GM12878 (cell line): ENCODE results near the gene TIMP2. TPM values are rescaled to one million over a fixed set of nuclear protein-coding genes. Genes with fewer than 3 reads are reported as not detected.

ENCODE experiments used
- ATAC-seq: fragments of 200-7000 bp; cut with Tn5 transposase; 3 replicates; pipeline ENCODE4 v1.9.1; 2020; ENCODE audit warnings: mild to moderate bottlenecking, moderate library complexity
- BruUV-seq: library from RNA; stranded (reverse); fragments of 400-500 nt; replicated peaks from 2 replicates; lab custom pipeline; 2021; lab: Mats Ljungman, UMichigan
- CTCF ChIA-PET: fragments of 300-600 bp; sonication (Branson Sonifier 250); formaldehyde crosslinking; extraction: SDS; loops from one replicate; lab custom pipeline; 2021; ENCODE audit warnings: inconsistent platforms; lab: Yijun Ruan, JAX
- POLR2A ChIA-PET: fragments of 350-600 bp; formaldehyde crosslinking; extraction: SDS; loops from one replicate; lab custom pipeline; 2021; ENCODE audit warnings: inconsistent platforms; lab: Charles Lee
- RAD21 ChIA-PET: fragments of 300-600 bp; sonication (Branson Sonifier 250); formaldehyde crosslinking; loops from one replicate; lab custom pipeline; 2023; ENCODE audit warnings: antibody characterized with exemption; ENCODE audit not compliant: unreplicated experiment; lab: Charles Lee
- SMC1A ChIA-PET: fragments of 300-600 bp; sonication (Branson Sonifier 250); formaldehyde crosslinking; loops from one replicate; lab custom pipeline; 2023; ENCODE audit not compliant: unreplicated experiment, uncharacterized antibody; lab: Charles Lee
- DNase-seq: peaks from one replicate; pipeline ENCODE4 v3.0.0-alpha.2; 2011; ENCODE audit warnings: low read depth, low spot score
- FAIRE-seq: peaks from 3 replicates; lab custom pipeline; 2011; peaks lifted over from hg19 to GRCh38; lab: Jason Lieb, UNC
- H2AFZ ChIP-seq: 2 replicates; pipeline ENCODE4 v1.6.0; 2011; ENCODE audit warnings: low read depth, low read length, control low read depth; ENCODE audit not compliant: control insufficient read depth
- H3K27ac ChIP-seq: 2 replicates; pipeline ENCODE4 v1.5.1; 2011; ENCODE audit warnings: control low read depth; ENCODE audit not compliant: control insufficient read depth, insufficient read depth
- H3K27me3 ChIP-seq, 2 experiments: replicated peaks in 1 of 2; 2 replicates each; pipeline versions ENCODE4 v1.6.0 to v1.6.1; 2011; ENCODE audit warnings: low read length in 1 of 2; ENCODE audit not compliant: control insufficient read depth in 2 of 2, insufficient read depth in 2 of 2
- H3K36me3 ChIP-seq, 2 experiments: 2 replicates each; pipeline ENCODE4 v1.5.1; 2011; ENCODE audit warnings: low read length in 1 of 2; ENCODE audit not compliant: control insufficient read depth in 2 of 2, insufficient read depth in 2 of 2
- H3K4me1 ChIP-seq: 2 replicates; pipeline ENCODE4 v1.6.1; 2011; ENCODE audit warnings: mild to moderate bottlenecking, low read length, moderate library complexity, mixed read lengths; ENCODE audit not compliant: control insufficient read depth, insufficient read depth
- H3K4me2 ChIP-seq: 2 replicates; pipeline ENCODE4 v1.6.0; 2011; ENCODE audit warnings: control low read depth; ENCODE audit not compliant: control insufficient read depth, insufficient read depth
- H3K4me3 ChIP-seq: fragments of 200-600 bp; sonication (generic); 2 replicates; pipeline ENCODE4 v1.5.1; 2016
- H3K79me2 ChIP-seq: 2 replicates; pipeline ENCODE4 v1.6.0; 2011; ENCODE audit warnings: low read length; ENCODE audit not compliant: control insufficient read depth, insufficient read depth
- H3K9ac ChIP-seq: 2 replicates; pipeline ENCODE4 v1.8.0; 2011; ENCODE audit warnings: low read length, control low read depth, mixed read lengths; ENCODE audit not compliant: control insufficient read depth, insufficient read depth
- H3K9me3 ChIP-seq: replicated peaks from 3 replicates; pipeline ENCODE4 v1.5.1; 2011; ENCODE audit warnings: mild to moderate bottlenecking, low read length; ENCODE audit not compliant: control insufficient read depth, insufficient read depth
- H4K20me1 ChIP-seq: 2 replicates; pipeline ENCODE4 v1.6.0; 2011; ENCODE audit not compliant: control insufficient read depth, insufficient read depth
- BCLAF1 ChIP-seq: fragments of 450-650 bp; IDR thresholded peaks from 2 replicates; pipeline ENCODE4 v1.6.1; 2017; ENCODE audit warnings: antibody characterized with exemption, mild to moderate bottlenecking, moderate library complexity
- JUND ChIP-seq: IDR thresholded peaks from 2 replicates; pipeline ENCODE4 v1.6.1; 2012; ENCODE audit warnings: low read depth, mild to moderate bottlenecking, low read length, improper control_type of control experiment, moderate library complexity
- POLR2AphosphoS2 ChIP-seq: IDR thresholded peaks from 2 replicates; pipeline ENCODE4 v1.6.1; 2011; ENCODE audit warnings: low read depth, mild to moderate bottlenecking, low read length, improper control_type of control experiment, moderate library complexity
- RB1 ChIP-seq: fragments of 450-650 bp; formaldehyde crosslinking; IDR thresholded peaks from 2 replicates; pipeline ENCODE4 v1.6.1; 2017; ENCODE audit warnings: mild to moderate bottlenecking, borderline replicate concordance
- TCF3 ChIP-seq: IDR thresholded peaks from 2 replicates; pipeline ENCODE4 v1.6.1; 2012; ENCODE audit warnings: low read depth, mild to moderate bottlenecking, low read length, borderline replicate concordance; ENCODE audit not compliant: insufficient read depth
- ZNF24 ChIP-seq: fragments of 450-650 bp; IDR thresholded peaks from 2 replicates; pipeline ENCODE4 v1.6.1; 2017; ENCODE audit warnings: antibody characterized with exemption, mild to moderate bottlenecking
- WGBS: methylation state at CpG from one replicate; pipeline ENCODE4 v1.1.6; 2016; ENCODE audit warnings: low lambda C conversion rate; ENCODE audit not compliant: insufficient replicate concordance, insufficient coverage; ENCODE audit errors: missing lambda C conversion rate; 5-methylcytosine and 5-hydroxymethylcytosine counted together
- in situ Hi-C: fragments of 300-500 bp; cut with MboI; formaldehyde crosslinking; loops from 9 replicates; pipeline ENCODE4 v1.14.3; 2018; ENCODE audit warnings: mixed read lengths
- intact Hi-C: fragments of 100-400 bp; cut with micrococcal nuclease; formaldehyde crosslinking; loops from one replicate; pipeline ENCODE4 v1.14.2; 2022; ENCODE audit not compliant: unreplicated experiment
- polyA plus RNA-seq, 11 experiments: library from polyadenylated mRNA; depleted of rRNA in 4 of 11; unstranded in 6 of 11; stranded (reverse) in 5 of 11; fragments of >200 nt; fragmentation: Nextera tagmentation in 4 of 11; fragmentation: Illumina TruSeq in 1 of 11; extraction: Ambion mirVana in 4 of 11; extraction: Trizol in 1 of 11; gene quantifications; 1 replicate in 1 of 11; 2 replicates in 10 of 11; pipeline versions ENCODE4 v1.2.1 to v1.2.3, GENCODE V29; 2011 to 2016; ENCODE audit warnings: inconsistent platforms in 2 of 11, missing spikeins in 2 of 11, low read depth in 1 of 11
- total RNA-seq, 4 experiments: library from RNA; depleted of rRNA in 3 of 4; stranded (reverse); fragments of >200 nt in 3 of 4; fragmentation: Illumina TruSeq in 1 of 4; extraction: Trizol in 1 of 4; gene quantifications; 2 replicates each; pipeline versions ENCODE4 v1.2.1 to v1.2.3, GENCODE V29; 2013 to 2021
- TF ChIP-seq, protein P1 (sequence below): fragments of 450-650 bp; IDR thresholded peaks from 2 replicates; pipeline ENCODE4 v1.6.1; 2017; ENCODE audit warnings: mild to moderate bottlenecking, low read depth, inconsistent platforms; ENCODE audit not compliant: poor library complexity, severe bottlenecking

Gene TIMP2
- total and polyA plus RNA-seq, 10 of the 15 experiments (the other 5 are each of a cell fraction or from before 2014, with no cell fraction given) = 0.03 to 0.41 (median 0.04) TPM; not detected in 7

DNA sequence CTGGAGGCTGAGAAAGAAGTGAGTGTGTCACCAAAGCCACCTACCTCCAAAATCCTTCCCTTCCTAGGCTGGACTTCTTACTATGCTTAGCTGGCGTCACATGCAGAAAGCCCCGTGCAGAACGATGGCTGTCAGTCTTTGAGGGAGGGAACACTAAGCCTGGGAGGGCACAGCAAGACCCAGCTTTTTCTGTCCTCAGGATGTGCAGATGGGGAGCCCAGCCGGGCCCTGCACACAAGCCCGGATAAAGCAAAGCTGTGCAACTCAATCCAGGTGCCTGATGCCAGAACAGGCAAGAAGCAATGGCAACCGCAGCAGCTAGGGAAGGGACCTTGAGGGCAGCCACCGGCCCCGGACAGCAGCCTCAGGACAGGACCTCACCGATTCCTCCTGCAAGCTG lies 70.7 kb downstream of the TIMP2 start (continued):
- TF ChIP-seq BCLAF1 = no peak
- no peak for TF ChIP-seq JUND
- no peak for TF ChIP-seq RB1
- TF ChIP-seq, protein P1, sequence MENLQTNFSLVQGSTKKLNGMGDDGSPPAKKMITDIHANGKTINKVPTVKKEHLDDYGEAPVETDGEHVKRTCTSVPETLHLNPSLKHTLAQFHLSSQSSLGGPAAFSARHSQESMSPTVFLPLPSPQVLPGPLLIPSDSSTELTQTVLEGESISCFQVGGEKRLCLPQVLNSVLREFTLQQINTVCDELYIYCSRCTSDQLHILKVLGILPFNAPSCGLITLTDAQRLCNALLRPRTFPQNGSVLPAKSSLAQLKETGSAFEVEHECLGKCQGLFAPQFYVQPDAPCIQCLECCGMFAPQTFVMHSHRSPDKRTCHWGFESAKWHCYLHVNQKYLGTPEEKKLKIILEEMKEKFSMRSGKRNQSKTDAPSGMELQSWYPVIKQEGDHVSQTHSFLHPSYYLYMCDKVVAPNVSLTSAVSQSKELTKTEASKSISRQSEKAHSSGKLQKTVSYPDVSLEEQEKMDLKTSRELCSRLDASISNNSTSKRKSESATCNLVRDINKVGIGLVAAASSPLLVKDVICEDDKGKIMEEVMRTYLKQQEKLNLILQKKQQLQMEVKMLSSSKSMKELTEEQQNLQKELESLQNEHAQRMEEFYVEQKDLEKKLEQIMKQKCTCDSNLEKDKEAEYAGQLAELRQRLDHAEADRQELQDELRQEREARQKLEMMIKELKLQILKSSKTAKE = no peak

DNA sequence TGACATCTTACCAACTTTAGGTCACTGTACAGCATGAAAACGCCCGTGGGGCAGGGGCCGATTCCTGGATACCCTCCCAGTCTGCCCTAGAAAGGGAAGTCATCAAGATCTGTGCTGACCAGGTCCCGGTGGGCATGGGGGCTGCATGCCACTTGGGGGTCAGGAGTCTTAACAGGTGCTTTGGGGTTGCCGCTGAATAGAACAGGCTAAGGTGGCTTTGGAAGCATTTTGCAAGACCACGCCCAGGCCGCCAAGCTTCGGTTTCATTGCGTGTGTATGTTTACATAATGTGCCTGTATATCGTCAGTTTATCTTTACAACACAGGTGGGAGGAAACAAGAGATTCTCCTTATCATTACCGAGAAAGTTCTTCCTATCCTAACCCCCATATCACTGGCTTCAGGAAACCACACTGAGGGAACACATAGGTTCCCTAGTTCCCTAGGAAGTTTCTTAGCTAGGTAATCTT lies 71.2 kb downstream of the TIMP2 start:
- Histone ChIP-seq H3K4me3 (no peak overlapping the region), H3K36me3 (no peaks in the 10 kb centered on the region), H3K4me2 (no peak overlapping the region), H3K4me1 (no peaks in the 10 kb centered on the region), H3K9ac (no peak overlapping the region), H3K9me3 (no peaks in the 10 kb centered on the region), H2AFZ (no peak overlapping the region), H3K27ac (no peak overlapping the region), H3K79me2 (no peaks in the 10 kb centered on the region), H3K27me3 (no peaks in the 10 kb centered on the region; a peak in 1 of 4 replicates), H4K20me1 (no peaks in the 10 kb centered on the region)
- BruUV-seq = no TSS peak
- FAIRE-seq (no peak), ATAC-seq (no peak), DNase-seq (no peak)
- intact Hi-C loops = no loop called here
- RAD21 ChIA-PET = no interaction called here
- SMC1A ChIA-PET = no interaction called here
- POLR2A ChIA-PET = no interaction called here
- in situ Hi-C loops = no loop called here
- 39% methylated on average over 11 of the region's 11 CpGs for WGBS
- TF ChIP-seq TCF3 (no peak), ZNF24 (no peak), POLR2AphosphoS2 (no peak)
- CTCF ChIA-PET = no interaction called here
